HepG2 (cell line): Measurements from ENCODE around the gene HDGF. TPM values are rescaled to one million over a fixed set of nuclear protein-coding genes. Genes with fewer than 3 reads are reported as not detected.

Source experiments
- AKAP8 ChIP-seq: sonication (generic); formaldehyde crosslinking; IDR thresholded peaks from 2 replicates; pipeline ENCODE4 v1.5.1; 2020; ENCODE audit warnings: mild to moderate bottlenecking, missing genetic modification reagents
- CBFB ChIP-seq: sonication (generic); formaldehyde crosslinking; IDR thresholded peaks from 2 replicates; pipeline ENCODE4 v1.4.0; 2020; ENCODE audit warnings: missing genetic modification reagents
- HNF4A ChIP-seq: sonication (generic); formaldehyde crosslinking; IDR thresholded peaks from 2 replicates; pipeline ENCODE4 v1.4.0; 2020; ENCODE audit warnings: missing genetic modification reagents
- KAT8 ChIP-seq: IDR thresholded peaks from 2 replicates; pipeline ENCODE4 v1.6.1; 2016; ENCODE audit warnings: missing genetic modification reagents, missing compliant biosample characterization
- PCBP1 ChIP-seq: fragments of 200-400 bp; formaldehyde crosslinking; IDR thresholded peaks from 2 replicates; pipeline ENCODE4 v1.6.1; 2017; ENCODE audit warnings: mild to moderate bottlenecking, low read depth, low read length, borderline replicate concordance
- PHF21A ChIP-seq: sonication (generic); formaldehyde crosslinking; IDR thresholded peaks from 2 replicates; pipeline ENCODE4 v1.5.0; 2020; ENCODE audit warnings: mild to moderate bottlenecking, missing genetic modification reagents
- RFX3 ChIP-seq: IDR thresholded peaks from 2 replicates; pipeline ENCODE4 v1.6.1; 2016; ENCODE audit warnings: missing biosample characterization, missing genetic modification reagents
- RXRA ChIP-seq: sonication (generic); formaldehyde crosslinking; IDR thresholded peaks from 2 replicates; pipeline ENCODE4 v1.5.1; 2020; ENCODE audit warnings: missing genetic modification reagents
- SALL2 ChIP-seq: sonication (generic); formaldehyde crosslinking; IDR thresholded peaks from 2 replicates; pipeline ENCODE4 v1.8.1; 2023; ENCODE audit warnings: mild to moderate bottlenecking, missing genetic modification reagents, inconsistent platforms
- TCF7 ChIP-seq: sonication (generic); IDR thresholded peaks from 2 replicates; pipeline ENCODE4 v1.6.1; 2016; ENCODE audit warnings: antibody characterized with exemption, low read depth
- THAP9 ChIP-seq: sonication (generic); formaldehyde crosslinking; IDR thresholded peaks from 2 replicates; pipeline ENCODE4; 2020; ENCODE audit warnings: missing genetic modification reagents, mild to moderate bottlenecking, borderline replicate concordance
- TOE1 ChIP-seq: sonication (generic); formaldehyde crosslinking; IDR thresholded peaks from 2 replicates; pipeline ENCODE4 v1.4.0; 2020; ENCODE audit warnings: mild to moderate bottlenecking, missing genetic modification reagents
- ZBTB1 ChIP-seq: sonication (generic); formaldehyde crosslinking; IDR thresholded peaks from 2 replicates; pipeline ENCODE4 v1.4.0; 2020; ENCODE audit warnings: missing genetic modification reagents, borderline replicate concordance
- ZNF232 ChIP-seq: sonication (generic); formaldehyde crosslinking; IDR thresholded peaks from 2 replicates; pipeline ENCODE4 v1.4.0; 2020; ENCODE audit warnings: missing genetic modification reagents, borderline replicate concordance
- ZNF234 ChIP-seq: sonication (generic); formaldehyde crosslinking; conservative IDR thresholded peaks from 2 replicates; pipeline ENCODE4 v1.5.1; 2020; ENCODE audit warnings: mild to moderate bottlenecking, missing genetic modification reagents
- ZNF317 ChIP-seq: sonication (generic); formaldehyde crosslinking; IDR thresholded peaks from 2 replicates; pipeline ENCODE4 v1.5.0; 2020; ENCODE audit warnings: mild to moderate bottlenecking, missing genetic modification reagents
- ZNF446 ChIP-seq: sonication (generic); formaldehyde crosslinking; IDR thresholded peaks from 2 replicates; pipeline ENCODE4 v1.5.0; 2020; ENCODE audit warnings: mild to moderate bottlenecking, missing genetic modification reagents
- ZNF501 ChIP-seq: sonication (generic); formaldehyde crosslinking; IDR thresholded peaks from 2 replicates; pipeline ENCODE4 v1.5.1; 2020; ENCODE audit warnings: mild to moderate bottlenecking, moderate library complexity, missing genetic modification reagents
- ZNF615 ChIP-seq: sonication (generic); formaldehyde crosslinking; IDR thresholded peaks from 2 replicates; pipeline ENCODE4 v1.5.0; 2020; ENCODE audit warnings: mild to moderate bottlenecking, missing genetic modification reagents, borderline replicate concordance
- polyA plus RNA-seq, 8 experiments: library from polyadenylated mRNA; depleted of rRNA in 3 of 8; stranded (reverse) in 7 of 8; unstranded in 1 of 8; fragments of >200 nt; fragmentation: Illumina TruSeq in 4 of 8; extraction: Trizol in 4 of 8; gene quantifications; 2 replicates each; pipeline versions ENCODE4 v1.2.1 to v1.2.3, GENCODE V29; 2011 to 2016; ENCODE audit warnings: low read depth in 4 of 8, missing spikeins in 1 of 8, mixed read lengths in 1 of 8; ENCODE audit not compliant: insufficient read depth in 1 of 8
- total RNA-seq, 5 experiments: library from RNA; depleted of rRNA; stranded (reverse); fragments of >200 nt; fragmentation: Illumina TruSeq; extraction: Trizol; gene quantifications; 2 replicates each; pipeline ENCODE4 v1.2.3, GENCODE V29; 2016; ENCODE audit warnings: low read depth in 1 of 5
- TF ChIP-seq, protein P1 (sequence below): sonication (generic); formaldehyde crosslinking; IDR thresholded peaks from 2 replicates; pipeline ENCODE4 v1.5.0; 2020; ENCODE audit warnings: missing genetic modification reagents
- TF ChIP-seq, protein P2 (sequence below): sonication (generic); formaldehyde crosslinking; IDR thresholded peaks from 2 replicates; pipeline ENCODE4 v1.5.1; 2020; ENCODE audit warnings: missing genetic modification reagents, mild to moderate bottlenecking, borderline replicate concordance
- TF ChIP-seq, protein P3 (sequence below): sonication (generic); formaldehyde crosslinking; IDR thresholded peaks from 2 replicates; pipeline ENCODE4 v1.4.0; 2020; ENCODE audit warnings: missing genetic modification reagents

HDGF gene
- total and polyA plus RNA-seq, 2 of the 13 experiments (the other 11 are each of a cell fraction or from before 2014, with no cell fraction given): 156 to 196 TPM

- TF ChIP-seq RFX3 (CRISPR knock-in tag) (no peak), ZNF501 (CRISPR knock-in tag) (no peak), TCF7 (peak; percentile 14; the same call in 1 of the 2 replicates), HNF4A (CRISPR knock-in tag) (no peak), ZNF234 (CRISPR knock-in tag) (no peak), ZNF317 (CRISPR knock-in tag) (no peak), KAT8 (no peak), CBFB (no peak), SALL2 (CRISPR knock-in tag) (no peak), PHF21A (CRISPR knock-in tag) (no peak; the same call in 1 of the 2 replicates), ZNF615 (CRISPR knock-in tag) (no peak), RXRA (CRISPR knock-in tag) (peak; percentile 16; the same call in 1 of the 2 replicates), TOE1 (CRISPR knock-in tag) (no peak), ZNF446 (no peak), PCBP1 (no peak), AKAP8 (CRISPR knock-in tag) (no peak), ZBTB1 (CRISPR knock-in tag) (no peak), THAP9 (CRISPR knock-in tag) (no peak), ZNF232 (no peak)
- TF ChIP-seq, protein P1, sequence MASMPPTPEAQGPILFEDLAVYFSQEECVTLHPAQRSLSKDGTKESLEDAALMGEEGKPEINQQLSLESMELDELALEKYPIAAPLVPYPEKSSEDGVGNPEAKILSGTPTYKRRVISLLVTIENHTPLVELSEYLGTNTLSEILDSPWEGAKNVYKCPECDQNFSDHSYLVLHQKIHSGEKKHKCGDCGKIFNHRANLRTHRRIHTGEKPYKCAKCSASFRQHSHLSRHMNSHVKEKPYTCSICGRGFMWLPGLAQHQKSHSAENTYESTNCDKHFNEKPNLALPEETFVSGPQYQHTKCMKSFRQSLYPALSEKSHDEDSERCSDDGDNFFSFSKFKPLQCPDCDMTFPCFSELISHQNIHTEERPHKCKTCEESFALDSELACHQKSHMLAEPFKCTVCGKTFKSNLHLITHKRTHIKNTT (CRISPR knock-in tag): no peak
- TF ChIP-seq, protein P2, sequence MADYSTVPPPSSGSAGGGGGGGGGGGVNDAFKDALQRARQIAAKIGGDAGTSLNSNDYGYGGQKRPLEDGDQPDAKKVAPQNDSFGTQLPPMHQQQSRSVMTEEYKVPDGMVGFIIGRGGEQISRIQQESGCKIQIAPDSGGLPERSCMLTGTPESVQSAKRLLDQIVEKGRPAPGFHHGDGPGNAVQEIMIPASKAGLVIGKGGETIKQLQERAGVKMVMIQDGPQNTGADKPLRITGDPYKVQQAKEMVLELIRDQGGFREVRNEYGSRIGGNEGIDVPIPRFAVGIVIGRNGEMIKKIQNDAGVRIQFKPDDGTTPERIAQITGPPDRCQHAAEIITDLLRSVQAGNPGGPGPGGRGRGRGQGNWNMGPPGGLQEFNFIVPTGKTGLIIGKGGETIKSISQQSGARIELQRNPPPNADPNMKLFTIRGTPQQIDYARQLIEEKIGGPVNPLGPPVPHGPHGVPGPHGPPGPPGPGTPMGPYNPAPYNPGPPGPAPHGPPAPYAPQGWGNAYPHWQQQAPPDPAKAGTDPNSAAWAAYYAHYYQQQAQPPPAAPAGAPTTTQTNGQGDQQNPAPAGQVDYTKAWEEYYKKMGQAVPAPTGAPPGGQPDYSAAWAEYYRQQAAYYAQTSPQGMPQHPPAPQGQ (CRISPR knock-in tag): no peak
- TF ChIP-seq, protein P3, sequence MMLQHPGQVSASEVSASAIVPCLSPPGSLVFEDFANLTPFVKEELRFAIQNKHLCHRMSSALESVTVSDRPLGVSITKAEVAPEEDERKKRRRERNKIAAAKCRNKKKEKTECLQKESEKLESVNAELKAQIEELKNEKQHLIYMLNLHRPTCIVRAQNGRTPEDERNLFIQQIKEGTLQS (CRISPR knock-in tag): no peak
These were observed 45.4 kb downstream of the HDGF start (continued) for GRCh38 chr1:156705918-156706656.
